SK-N-SH treated with all-trans-retinoic acid at 6 μM for 48 hours (cell line): ENCODE data around the gene GLT6D1.

Experiments
- ATAC-seq: fragments of 200-7000 bp; cut with Tn5 transposase; 3 replicates; pipeline ENCODE4 v1.9.1; 2020; ENCODE audit warnings: mild to moderate bottlenecking, moderate library complexity
- ARNTL ChIP-seq: fragments of 450-650 bp; formaldehyde crosslinking; IDR thresholded peaks from 2 replicates; pipeline ENCODE4 v1.5.0; 2020; ENCODE audit warnings: low read depth, mild to moderate bottlenecking, moderate library complexity, borderline replicate concordance
- BACH2 ChIP-seq: fragments of 250-450 bp; sonication (Bioruptor Pico); IDR thresholded peaks from 2 replicates; pipeline ENCODE4 v1.9.0; 2021; ENCODE audit warnings: mild to moderate bottlenecking, borderline replicate concordance
- CSDC2 ChIP-seq: fragments of 250-450 bp; sonication (Bioruptor Pico); IDR thresholded peaks from 2 replicates; pipeline ENCODE4 v1.5.0; 2020; ENCODE audit warnings: mild to moderate bottlenecking, moderate library complexity
- CSRNP3 ChIP-seq: fragments of 250-450 bp; sonication (Bioruptor Pico); IDR thresholded peaks from 2 replicates; pipeline ENCODE4 v1.5.1; 2021; ENCODE audit warnings: mild to moderate bottlenecking, moderate library complexity
- ESRRG ChIP-seq: fragments of 250-450 bp; sonication (Bioruptor Pico); IDR thresholded peaks from 2 replicates; pipeline ENCODE4 v1.6.1; 2021; ENCODE audit warnings: mild to moderate bottlenecking
- GLIS3 ChIP-seq: fragments of 250-450 bp; sonication (Bioruptor Pico); IDR thresholded peaks from 2 replicates; pipeline ENCODE4 v1.5.0; 2020; ENCODE audit warnings: mild to moderate bottlenecking, moderate library complexity
- ISL1 ChIP-seq: fragments of 250-450 bp; sonication (Bioruptor Pico); IDR thresholded peaks from 2 replicates; pipeline ENCODE4 v2.1.2; 2022; ENCODE audit warnings: mild to moderate bottlenecking, moderate library complexity
- OSR1 ChIP-seq: fragments of 250-450 bp; sonication (Bioruptor Pico); IDR thresholded peaks from 2 replicates; pipeline ENCODE4 v1.8.0; 2022; ENCODE audit warnings: moderate library complexity, mild to moderate bottlenecking, inconsistent platforms
- PPARA ChIP-seq: fragments of 250-450 bp; sonication (Bioruptor Pico); IDR thresholded peaks from 2 replicates; pipeline ENCODE4 v1.5.0; 2020; ENCODE audit warnings: mild to moderate bottlenecking, borderline replicate concordance
- RARB ChIP-seq: fragments of 250-450 bp; sonication (Bioruptor Pico); IDR thresholded peaks from 2 replicates; pipeline ENCODE4 v1.8.0; 2021; ENCODE audit warnings: mild to moderate bottlenecking, moderate library complexity
- SNAI2 ChIP-seq: fragments of 250-450 bp; sonication (Bioruptor Pico); IDR thresholded peaks from 2 replicates; pipeline ENCODE4 v1.5.0; 2020; ENCODE audit warnings: mild to moderate bottlenecking, moderate library complexity
- TCF4 ChIP-seq: fragments of 250-450 bp; sonication (Bioruptor Pico); IDR thresholded peaks from 2 replicates; pipeline ENCODE4 v1.8.0; 2021; ENCODE audit warnings: mild to moderate bottlenecking, moderate library complexity, borderline replicate concordance
- TOX ChIP-seq: fragments of 250-450 bp; sonication (Bioruptor Pico); IDR thresholded peaks from 2 replicates; pipeline ENCODE4 v1.8.0; 2021; ENCODE audit warnings: mild to moderate bottlenecking, moderate library complexity, borderline replicate concordance
- ZC3H10 ChIP-seq: fragments of 250-450 bp; sonication (Bioruptor Pico); IDR thresholded peaks from 2 replicates; pipeline ENCODE4 v1.5.1; 2021; ENCODE audit warnings: mild to moderate bottlenecking, moderate library complexity
- ZFP3 ChIP-seq: fragments of 250-450 bp; sonication (Bioruptor Pico); IDR thresholded peaks from 2 replicates; pipeline ENCODE4 v1.5.0; 2020; ENCODE audit warnings: mild to moderate bottlenecking, moderate library complexity
- ZFP30 ChIP-seq: fragments of 450-650 bp; formaldehyde crosslinking; IDR thresholded peaks from 2 replicates; pipeline ENCODE4 v1.5.0; 2022; ENCODE audit warnings: mild to moderate bottlenecking, moderate library complexity
- ZNF565 ChIP-seq: fragments of 450-650 bp; formaldehyde crosslinking; conservative IDR thresholded peaks from 2 replicates; pipeline ENCODE4 v1.5.0; 2020; ENCODE audit warnings: low read depth, mild to moderate bottlenecking, moderate library complexity
- ZNF70 ChIP-seq: fragments of 450-650 bp; formaldehyde crosslinking; IDR thresholded peaks from 2 replicates; pipeline ENCODE4 v1.5.0; 2020; ENCODE audit warnings: mild to moderate bottlenecking, moderate library complexity
- ZNF8 ChIP-seq: fragments of 450-650 bp; formaldehyde crosslinking; IDR thresholded peaks from 2 replicates; pipeline ENCODE4 v1.5.0; 2020; ENCODE audit warnings: mild to moderate bottlenecking, moderate library complexity
- TF ChIP-seq, protein P1 (sequence below): fragments of 250-450 bp; sonication (Bioruptor Pico); IDR thresholded peaks from 2 replicates; pipeline ENCODE4 v1.8.0; 2020; ENCODE audit warnings: mild to moderate bottlenecking, moderate library complexity, borderline replicate concordance
- TF ChIP-seq, protein P2 (sequence below): fragments of 250-450 bp; sonication (Bioruptor Pico); IDR thresholded peaks from 2 replicates; pipeline ENCODE4 v1.8.0; 2021; ENCODE audit warnings: low read depth, mild to moderate bottlenecking, moderate library complexity, borderline replicate concordance
- TF ChIP-seq, protein P3 (sequence below): fragments of 250-450 bp; sonication (Bioruptor Pico); IDR thresholded peaks from 2 replicates; pipeline ENCODE4 v1.5.0; 2020; ENCODE audit warnings: mild to moderate bottlenecking, moderate library complexity

Gene GLT6D1

GRCh38 chr9:135601988-135602387 lies 37.4 kb downstream of the GLT6D1 start:
- ATAC-seq, result no peak

DNA sequence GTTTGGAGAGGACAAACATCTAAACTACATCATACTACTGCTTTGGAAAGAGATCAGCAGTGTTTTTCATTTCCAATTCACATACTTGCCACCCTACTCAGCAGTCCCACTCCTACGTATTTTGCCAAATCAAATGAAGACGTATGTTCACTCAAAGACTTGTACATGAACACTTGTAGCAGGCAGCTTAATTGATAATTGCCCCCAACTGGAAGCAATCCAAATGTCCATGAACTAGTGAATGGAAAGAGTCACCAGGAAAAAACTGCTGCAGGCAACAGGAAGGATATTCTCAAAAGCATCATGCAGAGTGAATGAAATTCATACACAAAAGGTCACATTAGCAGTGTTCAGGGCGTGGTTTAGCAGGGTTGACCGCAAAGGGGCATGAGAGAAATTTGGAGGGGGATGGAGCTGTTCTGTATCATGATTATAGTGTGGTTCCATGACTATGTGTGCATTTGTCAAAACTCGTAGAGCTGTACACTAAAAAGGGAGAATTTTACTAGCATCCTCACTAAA lies 39.0 kb downstream of the GLT6D1 start:
- no peak for ATAC-seq
- TF ChIP-seq GLIS3 (CRISPR knock-in tag) (no peak), TCF4 (no peak), ZFP3 (CRISPR knock-in tag) (no peak), ISL1 (CRISPR knock-in tag) (no peak)
- TF ChIP-seq, protein P1, sequence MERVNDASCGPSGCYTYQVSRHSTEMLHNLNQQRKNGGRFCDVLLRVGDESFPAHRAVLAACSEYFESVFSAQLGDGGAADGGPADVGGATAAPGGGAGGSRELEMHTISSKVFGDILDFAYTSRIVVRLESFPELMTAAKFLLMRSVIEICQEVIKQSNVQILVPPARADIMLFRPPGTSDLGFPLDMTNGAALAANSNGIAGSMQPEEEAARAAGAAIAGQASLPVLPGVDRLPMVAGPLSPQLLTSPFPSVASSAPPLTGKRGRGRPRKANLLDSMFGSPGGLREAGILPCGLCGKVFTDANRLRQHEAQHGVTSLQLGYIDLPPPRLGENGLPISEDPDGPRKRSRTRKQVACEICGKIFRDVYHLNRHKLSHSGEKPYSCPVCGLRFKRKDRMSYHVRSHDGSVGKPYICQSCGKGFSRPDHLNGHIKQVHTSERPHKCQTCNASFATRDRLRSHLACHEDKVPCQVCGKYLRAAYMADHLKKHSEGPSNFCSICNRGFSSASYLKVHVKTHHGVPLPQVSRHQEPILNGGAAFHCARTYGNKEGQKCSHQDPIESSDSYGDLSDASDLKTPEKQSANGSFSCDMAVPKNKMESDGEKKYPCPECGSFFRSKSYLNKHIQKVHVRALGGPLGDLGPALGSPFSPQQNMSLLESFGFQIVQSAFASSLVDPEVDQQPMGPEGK, result no peak

More at GRCh38 chr9:135601988-135602387, 37.4 kb downstream of the GLT6D1 start:
- TF ChIP-seq ESRRG, result no peak
- no peak for TF ChIP-seq ARNTL (CRISPR knock-in tag)
- no peak for TF ChIP-seq ZNF70
- TF ChIP-seq CSDC2 (CRISPR knock-in tag), result no peak
- TF ChIP-seq ZNF8 (CRISPR knock-in tag), result no peak
- TF ChIP-seq ISL1 (CRISPR knock-in tag), result no peak
- no peak for TF ChIP-seq BACH2 (CRISPR knock-in tag)

DNA sequence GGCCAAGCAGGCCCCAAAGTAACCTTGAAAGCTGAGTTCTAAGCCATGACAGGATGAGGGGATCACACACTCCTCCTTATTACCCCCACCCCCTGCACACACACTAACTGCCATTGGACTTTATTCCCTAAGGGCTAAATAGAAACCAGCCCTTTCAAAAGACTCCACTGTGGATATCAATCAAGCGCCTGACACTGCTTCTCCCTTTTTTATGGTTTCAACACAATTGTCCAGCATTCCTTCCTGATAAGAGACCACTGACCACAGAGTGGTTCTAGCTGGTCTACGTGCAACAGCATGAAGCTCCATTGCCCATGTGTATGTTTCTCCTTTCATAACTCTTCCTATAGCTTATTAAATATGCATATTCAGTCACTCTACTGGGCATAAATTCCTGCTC lies 43.1 kb downstream of the GLT6D1 start:
- no peak for TF ChIP-seq CSDC2 (CRISPR knock-in tag)
- TF ChIP-seq SNAI2 (CRISPR knock-in tag), result no peak
- TF ChIP-seq TCF4, result no peak
- no peak for TF ChIP-seq ISL1 (CRISPR knock-in tag)
- no peak for TF ChIP-seq ZNF565
- TF ChIP-seq OSR1 (CRISPR knock-in tag), result no peak
- TF ChIP-seq TOX (CRISPR knock-in tag), result no peak
- no peak for TF ChIP-seq ZNF8 (CRISPR knock-in tag)
- TF ChIP-seq ZC3H10, result no peak
- no peak for TF ChIP-seq GLIS3 (CRISPR knock-in tag)
- no peak for TF ChIP-seq ZNF70
- no peak for TF ChIP-seq ZFP3 (CRISPR knock-in tag)
- TF ChIP-seq, all 23 proteins: peak for 0

GRCh38 chr9:135592625-135593024 lies 46.7 kb downstream of the GLT6D1 start:
- no peak for ATAC-seq

More for the DNA sequence above, 43.1 kb downstream of the GLT6D1 start:
- ATAC-seq, result no peak

More at GRCh38 chr9:135592625-135593024, 46.7 kb downstream of the GLT6D1 start:
- TF ChIP-seq OSR1 (CRISPR knock-in tag), result no peak
- TF ChIP-seq TCF4, result no peak
- no peak for TF ChIP-seq ESRRG
- no peak for TF ChIP-seq RARB (CRISPR knock-in tag)
- no peak for TF ChIP-seq SNAI2 (CRISPR knock-in tag)
- no peak for TF ChIP-seq ZFP3 (CRISPR knock-in tag)
- TF ChIP-seq, protein P2, sequence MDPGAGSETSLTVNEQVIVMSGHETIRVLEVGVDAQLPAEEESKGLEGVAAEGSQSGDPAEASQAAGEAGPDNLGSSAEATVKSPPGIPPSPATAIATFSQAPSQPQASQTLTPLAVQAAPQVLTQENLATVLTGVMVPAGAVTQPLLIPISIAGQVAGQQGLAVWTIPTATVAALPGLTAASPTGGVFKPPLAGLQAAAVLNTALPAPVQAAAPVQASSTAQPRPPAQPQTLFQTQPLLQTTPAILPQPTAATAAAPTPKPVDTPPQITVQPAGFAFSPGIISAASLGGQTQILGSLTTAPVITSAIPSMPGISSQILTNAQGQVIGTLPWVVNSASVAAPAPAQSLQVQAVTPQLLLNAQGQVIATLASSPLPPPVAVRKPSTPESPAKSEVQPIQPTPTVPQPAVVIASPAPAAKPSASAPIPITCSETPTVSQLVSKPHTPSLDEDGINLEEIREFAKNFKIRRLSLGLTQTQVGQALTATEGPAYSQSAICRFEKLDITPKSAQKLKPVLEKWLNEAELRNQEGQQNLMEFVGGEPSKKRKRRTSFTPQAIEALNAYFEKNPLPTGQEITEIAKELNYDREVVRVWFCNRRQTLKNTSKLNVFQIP (CRISPR knock-in tag), result no peak
- no peak for TF ChIP-seq CSRNP3 (CRISPR knock-in tag)
- TF ChIP-seq PPARA (CRISPR knock-in tag), result no peak
- no peak for TF ChIP-seq ARNTL (CRISPR knock-in tag)
- TF ChIP-seq BACH2 (CRISPR knock-in tag), result no peak
- TF ChIP-seq, protein P3, sequence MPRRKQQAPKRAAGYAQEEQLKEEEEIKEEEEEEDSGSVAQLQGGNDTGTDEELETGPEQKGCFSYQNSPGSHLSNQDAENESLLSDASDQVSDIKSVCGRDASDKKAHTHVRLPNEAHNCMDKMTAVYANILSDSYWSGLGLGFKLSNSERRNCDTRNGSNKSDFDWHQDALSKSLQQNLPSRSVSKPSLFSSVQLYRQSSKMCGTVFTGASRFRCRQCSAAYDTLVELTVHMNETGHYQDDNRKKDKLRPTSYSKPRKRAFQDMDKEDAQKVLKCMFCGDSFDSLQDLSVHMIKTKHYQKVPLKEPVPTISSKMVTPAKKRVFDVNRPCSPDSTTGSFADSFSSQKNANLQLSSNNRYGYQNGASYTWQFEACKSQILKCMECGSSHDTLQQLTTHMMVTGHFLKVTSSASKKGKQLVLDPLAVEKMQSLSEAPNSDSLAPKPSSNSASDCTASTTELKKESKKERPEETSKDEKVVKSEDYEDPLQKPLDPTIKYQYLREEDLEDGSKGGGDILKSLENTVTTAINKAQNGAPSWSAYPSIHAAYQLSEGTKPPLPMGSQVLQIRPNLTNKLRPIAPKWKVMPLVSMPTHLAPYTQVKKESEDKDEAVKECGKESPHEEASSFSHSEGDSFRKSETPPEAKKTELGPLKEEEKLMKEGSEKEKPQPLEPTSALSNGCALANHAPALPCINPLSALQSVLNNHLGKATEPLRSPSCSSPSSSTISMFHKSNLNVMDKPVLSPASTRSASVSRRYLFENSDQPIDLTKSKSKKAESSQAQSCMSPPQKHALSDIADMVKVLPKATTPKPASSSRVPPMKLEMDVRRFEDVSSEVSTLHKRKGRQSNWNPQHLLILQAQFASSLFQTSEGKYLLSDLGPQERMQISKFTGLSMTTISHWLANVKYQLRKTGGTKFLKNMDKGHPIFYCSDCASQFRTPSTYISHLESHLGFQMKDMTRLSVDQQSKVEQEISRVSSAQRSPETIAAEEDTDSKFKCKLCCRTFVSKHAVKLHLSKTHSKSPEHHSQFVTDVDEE, result no peak
- TF ChIP-seq ZFP30 (CRISPR knock-in tag), result no peak
- no peak for TF ChIP-seq CSDC2 (CRISPR knock-in tag)
- no peak for TF ChIP-seq ISL1 (CRISPR knock-in tag)
- no peak for TF ChIP-seq ZNF565
- TF ChIP-seq GLIS3 (CRISPR knock-in tag), result no peak
- TF ChIP-seq, all 23 proteins: peak for 0
